Smooth muscle cell (in vitro differentiated cells): ENCODE measurements around the gene FGFRL1. TPM values are rescaled to one million over a fixed set of nuclear protein-coding genes. Genes with fewer than 3 reads are reported as not detected.
"Not testable (repeated sequence)": the region's sequence is repeated elsewhere in the genome, so short reads cannot be mapped to it uniquely, and the experiment has no call there.

Experiments used
- DNase-seq: peaks from one replicate; lab custom pipeline; 2025; ENCODE audit not compliant: unreplicated experiment; lab: John Stamatoyannopoulos, UW
- H2AFZ ChIP-seq: fragments of 200-600 bp; sonication (generic); 2 replicates; pipeline ENCODE4 v1.6.0; 2016; ENCODE audit warnings: antibody characterized with exemption, low read depth, mild to moderate bottlenecking
- H3F3A ChIP-seq: fragments of 200-600 bp; sonication (generic); 2 replicates; pipeline ENCODE4 v1.6.0; 2017; ENCODE audit warnings: antibody characterized with exemption, low read depth
- H3K27ac ChIP-seq: fragments of 200-600 bp; sonication (generic); 2 replicates; pipeline ENCODE4 v1.5.1; 2016; ENCODE audit warnings: low read depth, mild to moderate bottlenecking
- H3K27me3 ChIP-seq: fragments of 200-600 bp; sonication (generic); 2 replicates; pipeline ENCODE4 v1.6.1; 2016; ENCODE audit warnings: low read depth, mild to moderate bottlenecking
- H3K36me3 ChIP-seq: fragments of 200-600 bp; sonication (generic); 2 replicates; pipeline ENCODE4 v1.5.1; 2016; ENCODE audit warnings: low read depth
- H3K4me1 ChIP-seq: fragments of 200-600 bp; sonication (generic); 2 replicates; pipeline ENCODE4 v1.5.1; 2016; ENCODE audit warnings: low read depth
- H3K4me2 ChIP-seq: fragments of 200-600 bp; sonication (generic); 2 replicates; pipeline ENCODE4 v1.6.0; 2016; ENCODE audit warnings: mild to moderate bottlenecking
- H3K4me3 ChIP-seq: fragments of 200-600 bp; sonication (generic); 2 replicates; pipeline ENCODE4 v1.5.1; 2016; ENCODE audit warnings: mild to moderate bottlenecking
- H3K79me2 ChIP-seq: fragments of 200-600 bp; sonication (generic); 2 replicates; pipeline ENCODE4 v1.6.0; 2016; ENCODE audit warnings: low read depth, mild to moderate bottlenecking
- H3K9ac ChIP-seq: fragments of 200-600 bp; sonication (generic); 2 replicates; pipeline ENCODE4 v1.6.0; 2016; ENCODE audit warnings: low read depth
- H3K9me3 ChIP-seq: fragments of 200-600 bp; sonication (generic); replicated peaks from 2 replicates; pipeline ENCODE4 v1.5.1; 2016; ENCODE audit warnings: low read depth
- H4K20me1 ChIP-seq: fragments of 200-600 bp; sonication (generic); 2 replicates; pipeline ENCODE4 v1.6.0; 2016; ENCODE audit warnings: low read depth
- CTCF ChIP-seq: fragments of 200-600 bp; sonication (generic); IDR thresholded peaks from 2 replicates; pipeline ENCODE4 v1.5.1; 2017; ENCODE audit warnings: borderline replicate concordance, mild to moderate bottlenecking, antibody characterized with exemption; ENCODE audit not compliant: insufficient read depth, poor library complexity, severe bottlenecking
- WGBS: methylation state at CpG from one replicate; pipeline ENCODE4 v1.1.7; 2016; ENCODE audit warnings: low lambda C conversion rate; 5-methylcytosine and 5-hydroxymethylcytosine counted together
- polyA plus RNA-seq: library from polyadenylated mRNA; unstranded; fragments of >200 nt; fragmentation: Nextera tagmentation; extraction: Ambion mirVana; gene quantifications from 2 replicates; pipeline ENCODE4 v1.2.1, GENCODE V29; 2016
- total RNA-seq: library from RNA; depleted of rRNA; stranded (reverse); fragments of >200 nt; gene quantifications from 2 replicates; pipeline ENCODE4 v1.2.3, GENCODE V29; 2014

The FGFRL1 gene
- total and polyA plus RNA-seq, 2 experiments from 2014 or later = 16.1 to 30.7 TPM

GRCh38 chr4:998096-998691 lies 13.2 kb upstream of the FGFRL1 start:
- Histone ChIP-seq H3K79me2 (no peaks in the 10 kb centered on the region), H3K9ac (no peak overlapping the region), H3F3A (no peaks in the 10 kb centered on the region), H3K27ac (no peak overlapping the region), H3K4me3 (no peak overlapping the region), H3K9me3 (no peaks in the 10 kb centered on the region), H3K4me2 (no peak overlapping the region), H2AFZ (no peak overlapping the region), H4K20me1 (peaks cover 33% of the 10 kb centered on the region), H3K36me3 (no peaks in the 10 kb centered on the region), H3K4me1 (peaks cover 3% of the 10 kb centered on the region), H3K27me3 (peaks cover 72% of the 10 kb centered on the region)
- no peak for DNase-seq
- 81% methylated on average over 12 of the region's 12 CpGs for WGBS
- TF ChIP-seq CTCF = no peak

GRCh38 chr4:999240-999863 lies 12.1 kb upstream of the FGFRL1 start:
- not testable (repeated sequence) for H3K9me3 ChIP-seq, H3F3A ChIP-seq, H3K4me2 ChIP-seq, DNase-seq, H2AFZ ChIP-seq, H3K4me3 ChIP-seq, H3K27ac ChIP-seq, H3K9ac ChIP-seq, H3K4me1 ChIP-seq, H3K79me2 ChIP-seq, H3K36me3 ChIP-seq
- Histone ChIP-seq H3K27me3 (peaks cover 84% of the 10 kb centered on the region), H4K20me1 (peaks cover 33% of the 10 kb centered on the region)
- WGBS = 70% methylated on average over 21 of the region's 21 CpGs

GRCh38 chr4:999882-1000425 lies 11.5 kb upstream of the FGFRL1 start:
- Histone ChIP-seq H3K4me2 (no peak overlapping the region), H3K27ac (no peak overlapping the region), H4K20me1 (peaks cover 33% of the 10 kb centered on the region), H3K4me3 (no peak overlapping the region), H3K79me2 (no peaks in the 10 kb centered on the region), H3F3A (no peaks in the 10 kb centered on the region), H3K36me3 (no peaks in the 10 kb centered on the region), H3K4me1 (peaks cover 3% of the 10 kb centered on the region), H3K9ac (no peak overlapping the region), H3K9me3 (no peaks in the 10 kb centered on the region), H2AFZ (no peak overlapping the region), H3K27me3 (peaks cover 90% of the 10 kb centered on the region)
- no peak for TF ChIP-seq CTCF
- no peak for DNase-seq
- WGBS = 90% methylated on average over 13 of the region's 18 CpGs

- peaks cover 27% of the 10 kb centered on the region for H4K20me1 ChIP-seq
- no peak overlapping the region for H2AFZ ChIP-seq
- no peaks in the 10 kb centered on the region for H3K9me3 ChIP-seq
- TF ChIP-seq CTCF = no peak
- no peaks in the 10 kb centered on the region for H3K79me2 ChIP-seq
- no peak overlapping the region for H3K9ac ChIP-seq
- H3F3A ChIP-seq = no peaks in the 10 kb centered on the region
- H3K4me1 ChIP-seq = peaks cover 3% of the 10 kb centered on the region
- H3K27me3 ChIP-seq = peaks cover 88% of the 10 kb centered on the region
- WGBS = 96% methylated on average over 14 of the region's 15 CpGs
- H3K4me3 ChIP-seq = no peak overlapping the region
- H3K4me2 ChIP-seq = no peak overlapping the region
- no peak overlapping the region for H3K27ac ChIP-seq
- no peaks in the 10 kb centered on the region for H3K36me3 ChIP-seq
- DNase-seq = no peak
Observed at GRCh38 chr4:1000686-1001260, 10.7 kb upstream of the FGFRL1 start.
